Activated naive CD4-positive, alpha-beta T cell treated with anti-CD3 and anti-CD28 coated beads, Interleukin-2, amount 50 U/mL, for 72 hours (primary cell): ENCODE results near the gene SLAIN1. TPM values are rescaled to one million over a fixed set of nuclear protein-coding genes. Genes with fewer than 3 reads are reported as not detected.
A peak's percentile ranks its signal among the peaks of the same experiment; 100 is the strongest.

Experiments used
- ATAC-seq, 2 donors: fragments of 150-1000 bp; cut with Tn5 transposase; 2 replicates each; pipeline ENCODE4 v1.10.0; 2021; ENCODE audit warnings: mild to moderate bottlenecking in 2 of 2, moderate library complexity in 2 of 2
- DNase-seq, 2 donors: peaks; one replicate each; pipeline ENCODE4 v3.0.0; 2021 to 2022; ENCODE audit warnings: low spot score in 2 of 2
- H3K27ac Mint-ChIP-seq, 2 donors: one replicate each; pipeline ENCODE4 v1.8.0; 2022; ENCODE audit warnings: mild to moderate bottlenecking in 2 of 2, mixed read lengths in 2 of 2
- H3K36me3 Mint-ChIP-seq, 2 donors: one replicate each; pipeline ENCODE4 v1.8.0; 2022; ENCODE audit warnings: mixed read lengths in 2 of 2
- H3K9me3 Mint-ChIP-seq, 2 donors: one replicate each; pipeline ENCODE4 v1.8.0; 2022; ENCODE audit warnings: mixed read lengths in 2 of 2
- total RNA-seq, 2 donors: library from RNA; stranded (reverse); gene quantifications; one replicate each; pipeline ENCODE4 v1.2.3, GENCODE V29; 2022

Gene SLAIN1
- total RNA-seq, 2 donors from 2014 or later: 12.1 to 41.2 TPM

- peaks cover 0 to 33% of the 10 kb centered on the region in 2 donors for H3K36me3 Mint-ChIP-seq
- ATAC-seq (no peak), DNase-seq (no peak)
- H3K9me3 Mint-ChIP-seq: no peaks in the 10 kb centered on the region
- peak overlapping the region in 1 of 2 donors; percentile 72 for H3K27ac Mint-ChIP-seq
Measured at GRCh38 chr13:77730572-77730971, 33.1 kb downstream of the SLAIN1 start.

- Mint-ChIP-seq H3K27ac (no peak overlapping the region), H3K36me3 (peaks cover 0 to 29% of the 10 kb centered on the region in 2 donors), H3K9me3 (no peaks in the 10 kb centered on the region)
- no peak for ATAC-seq
- DNase-seq: no peak
Measured at GRCh38 chr13:77732287-77732686, 34.8 kb downstream of the SLAIN1 start.

- DNase-seq (no peak), ATAC-seq (no peak)
- Mint-ChIP-seq H3K36me3 (peaks cover 0 to 21% of the 10 kb centered on the region in 2 donors), H3K9me3 (no peaks in the 10 kb centered on the region), H3K27ac (no peak overlapping the region)
Measured at GRCh38 chr13:77733674-77734073, 36.2 kb downstream of the SLAIN1 start.

GRCh38 chr13:77737583-77738200 lies 40.2 kb downstream of the SLAIN1 start:
- Mint-ChIP-seq H3K9me3 (no peaks in the 10 kb centered on the region), H3K36me3 (peaks cover 0 to 2% of the 10 kb centered on the region in 2 donors), H3K27ac (no peak overlapping the region)
- no peak for DNase-seq
- peak; percentile 90 to 95 for ATAC-seq

- Mint-ChIP-seq H3K9me3 (no peaks in the 10 kb centered on the region), H3K27ac (no peak overlapping the region), H3K36me3 (no peaks in the 10 kb centered on the region)
- DNase-seq (no peak), ATAC-seq (no peak)
Measured at GRCh38 chr13:77740097-77740735, 42.7 kb downstream of the SLAIN1 start.

- Mint-ChIP-seq H3K27ac (no peak overlapping the region), H3K9me3 (no peaks in the 10 kb centered on the region), H3K36me3 (no peaks in the 10 kb centered on the region)
- ATAC-seq (no peak), DNase-seq (no peak)
Measured at GRCh38 chr13:77740931-77741596, 43.6 kb downstream of the SLAIN1 start.

- no peak overlapping the region for H3K27ac Mint-ChIP-seq
- ATAC-seq: no peak
- DNase-seq: no peak
- H3K36me3 Mint-ChIP-seq: no peaks in the 10 kb centered on the region
- H3K9me3 Mint-ChIP-seq: no peaks in the 10 kb centered on the region
Measured at GRCh38 chr13:77741597-77741972, 44.1 kb downstream of the SLAIN1 start.

- DNase-seq (no peak), ATAC-seq (no peak)
- no peaks in the 10 kb centered on the region for H3K9me3 Mint-ChIP-seq
- H3K27ac Mint-ChIP-seq: no peak overlapping the region
- H3K36me3 Mint-ChIP-seq: peaks cover 0 to 6% of the 10 kb centered on the region in 2 donors
Measured at GRCh38 chr13:77742801-77743200, 45.3 kb downstream of the SLAIN1 start.

GRCh38 chr13:77745784-77746183 lies 48.3 kb downstream of the SLAIN1 start:
- H3K27ac Mint-ChIP-seq: no peak overlapping the region
- H3K9me3 Mint-ChIP-seq: no peaks in the 10 kb centered on the region
- no peak for DNase-seq
- no peak for ATAC-seq
- peaks cover 0 to 6% of the 10 kb centered on the region in 2 donors for H3K36me3 Mint-ChIP-seq

GRCh38 chr13:77749344-77749880 lies 51.9 kb downstream of the SLAIN1 start:
- H3K36me3 Mint-ChIP-seq: peaks cover 6% of the 10 kb centered on the region in 2 donors

GRCh38 chr13:77751513-77752456 lies 54.3 kb downstream of the SLAIN1 start:
- peak overlapping the region; percentile 45 to 52 for H3K27ac Mint-ChIP-seq

More at GRCh38 chr13:77749344-77749880, 51.9 kb downstream of the SLAIN1 start:
- H3K27ac Mint-ChIP-seq: peak overlapping the region in 1 of 2 donors; percentile 62
- no peaks in the 10 kb centered on the region for H3K9me3 Mint-ChIP-seq
- DNase-seq (no peak), ATAC-seq (no peak)

GRCh38 chr13:77752512-77753069 lies 55.1 kb downstream of the SLAIN1 start:
- H3K36me3 Mint-ChIP-seq: peaks cover under 1 to 6% of the 10 kb centered on the region in 2 donors
- H3K9me3 Mint-ChIP-seq: no peaks in the 10 kb centered on the region
- no peak overlapping the region for H3K27ac Mint-ChIP-seq
- DNase-seq (no peak), ATAC-seq (no peak)

More at GRCh38 chr13:77751513-77752456, 54.3 kb downstream of the SLAIN1 start:
- peak in 1 of 2 donors; percentile 43 for DNase-seq
- ATAC-seq: peak; percentile 83 to 96
- H3K36me3 Mint-ChIP-seq: peaks cover 6% of the 10 kb centered on the region in 2 donors
- no peaks in the 10 kb centered on the region for H3K9me3 Mint-ChIP-seq

GRCh38 chr13:77760893-77761292 lies 63.4 kb downstream of the SLAIN1 start:
- ATAC-seq (no peak), DNase-seq (no peak)
- no peak overlapping the region for H3K27ac Mint-ChIP-seq
- no peaks in the 10 kb centered on the region for H3K9me3 Mint-ChIP-seq
- H3K36me3 Mint-ChIP-seq: peaks cover 27 to 35% of the 10 kb centered on the region in 2 donors

- H3K9me3 Mint-ChIP-seq: peaks cover 0 to 14% of the 10 kb centered on the region in 2 donors
- H3K36me3 Mint-ChIP-seq: peaks cover 11 to 28% of the 10 kb centered on the region in 2 donors
- no peak for ATAC-seq
- DNase-seq: no peak
- H3K27ac Mint-ChIP-seq: no peak overlapping the region
Measured at GRCh38 chr13:77767413-77767812, 69.9 kb downstream of the SLAIN1 start.

GRCh38 chr13:77774181-77774580 lies 76.7 kb downstream of the SLAIN1 start:
- Mint-ChIP-seq H3K27ac (no peak overlapping the region), H3K36me3 (peaks cover 0 to 4% of the 10 kb centered on the region in 2 donors), H3K9me3 (peaks cover 0 to 5% of the 10 kb centered on the region in 2 donors)
- no peak for DNase-seq
- no peak for ATAC-seq

GRCh38 chr13:77776704-77777103 lies 79.2 kb downstream of the SLAIN1 start:
- DNase-seq: no peak
- H3K27ac Mint-ChIP-seq: no peak overlapping the region
- no peak for ATAC-seq
- no peaks in the 10 kb centered on the region for H3K9me3 Mint-ChIP-seq
- H3K36me3 Mint-ChIP-seq: no peaks in the 10 kb centered on the region
